Smooth muscle cell (in vitro differentiated cells): ENCODE measurements around the gene TBX4. TPM values are rescaled to one million over a fixed set of nuclear protein-coding genes. Genes with fewer than 3 reads are reported as not detected.
A peak's percentile ranks its signal among the peaks of the same experiment; 100 is the strongest.

Source experiments
- DNase-seq: peaks from one replicate; lab custom pipeline; 2025; ENCODE audit not compliant: unreplicated experiment; lab: John Stamatoyannopoulos, UW
- H2AFZ ChIP-seq: fragments of 200-600 bp; sonication (generic); 2 replicates; pipeline ENCODE4 v1.6.0; 2016; ENCODE audit warnings: antibody characterized with exemption, low read depth, mild to moderate bottlenecking
- H3F3A ChIP-seq: fragments of 200-600 bp; sonication (generic); 2 replicates; pipeline ENCODE4 v1.6.0; 2017; ENCODE audit warnings: antibody characterized with exemption, low read depth
- H3K27ac ChIP-seq: fragments of 200-600 bp; sonication (generic); 2 replicates; pipeline ENCODE4 v1.5.1; 2016; ENCODE audit warnings: low read depth, mild to moderate bottlenecking
- H3K27me3 ChIP-seq: fragments of 200-600 bp; sonication (generic); 2 replicates; pipeline ENCODE4 v1.6.1; 2016; ENCODE audit warnings: low read depth, mild to moderate bottlenecking
- H3K36me3 ChIP-seq: fragments of 200-600 bp; sonication (generic); 2 replicates; pipeline ENCODE4 v1.5.1; 2016; ENCODE audit warnings: low read depth
- H3K4me1 ChIP-seq: fragments of 200-600 bp; sonication (generic); 2 replicates; pipeline ENCODE4 v1.5.1; 2016; ENCODE audit warnings: low read depth
- H3K4me2 ChIP-seq: fragments of 200-600 bp; sonication (generic); 2 replicates; pipeline ENCODE4 v1.6.0; 2016; ENCODE audit warnings: mild to moderate bottlenecking
- H3K4me3 ChIP-seq: fragments of 200-600 bp; sonication (generic); 2 replicates; pipeline ENCODE4 v1.5.1; 2016; ENCODE audit warnings: mild to moderate bottlenecking
- H3K79me2 ChIP-seq: fragments of 200-600 bp; sonication (generic); 2 replicates; pipeline ENCODE4 v1.6.0; 2016; ENCODE audit warnings: low read depth, mild to moderate bottlenecking
- H3K9ac ChIP-seq: fragments of 200-600 bp; sonication (generic); 2 replicates; pipeline ENCODE4 v1.6.0; 2016; ENCODE audit warnings: low read depth
- H3K9me3 ChIP-seq: fragments of 200-600 bp; sonication (generic); replicated peaks from 2 replicates; pipeline ENCODE4 v1.5.1; 2016; ENCODE audit warnings: low read depth
- H4K20me1 ChIP-seq: fragments of 200-600 bp; sonication (generic); 2 replicates; pipeline ENCODE4 v1.6.0; 2016; ENCODE audit warnings: low read depth
- CTCF ChIP-seq: fragments of 200-600 bp; sonication (generic); IDR thresholded peaks from 2 replicates; pipeline ENCODE4 v1.5.1; 2017; ENCODE audit warnings: borderline replicate concordance, mild to moderate bottlenecking, antibody characterized with exemption; ENCODE audit not compliant: insufficient read depth, poor library complexity, severe bottlenecking
- WGBS: methylation state at CpG from one replicate; pipeline ENCODE4 v1.1.7; 2016; ENCODE audit warnings: low lambda C conversion rate; 5-methylcytosine and 5-hydroxymethylcytosine counted together
- polyA plus RNA-seq: library from polyadenylated mRNA; unstranded; fragments of >200 nt; fragmentation: Nextera tagmentation; extraction: Ambion mirVana; gene quantifications from 2 replicates; pipeline ENCODE4 v1.2.1, GENCODE V29; 2016
- total RNA-seq: library from RNA; depleted of rRNA; stranded (reverse); fragments of >200 nt; gene quantifications from 2 replicates; pipeline ENCODE4 v1.2.3, GENCODE V29; 2014

Gene TBX4
- total and polyA plus RNA-seq, 2 experiments from 2014 or later, result 14.1 to 22.7 TPM

- Histone ChIP-seq H3K79me2 (peaks cover 4% of the 10 kb centered on the region), H3K9me3 (no peaks in the 10 kb centered on the region), H4K20me1 (peaks cover under 1% of the 10 kb centered on the region), H3K4me3 (peak overlapping the region; percentile 82), H2AFZ (no peak overlapping the region), H3K27me3 (no peaks in the 10 kb centered on the region), H3F3A (peaks cover 23% of the 10 kb centered on the region), H3K4me1 (peaks cover 12% of the 10 kb centered on the region), H3K4me2 (peak overlapping the region; percentile 89), H3K36me3 (no peaks in the 10 kb centered on the region), H3K9ac (no peak overlapping the region), H3K27ac (no peak overlapping the region)
- no peak for TF ChIP-seq CTCF
- no peak for DNase-seq
- 92% methylated on average over 7 of the region's 8 CpGs for WGBS
These were observed 38.5 kb upstream of the TBX4 start for GRCh38 chr17:61413661-61414126.

GRCh38 chr17:61414141-61414935, 37.9 kb upstream of the TBX4 start:
- no peak for TF ChIP-seq CTCF
- peaks cover 4% of the 10 kb centered on the region for H3K79me2 ChIP-seq
- no peak overlapping the region for H3K9ac ChIP-seq
- H3K4me3 ChIP-seq, result no peak overlapping the region
- H4K20me1 ChIP-seq, result no peaks in the 10 kb centered on the region
- H3F3A ChIP-seq, result peaks cover 23% of the 10 kb centered on the region
- DNase-seq, result no peak
- H3K4me1 ChIP-seq, result peaks cover 8% of the 10 kb centered on the region
- H2AFZ ChIP-seq, result no peak overlapping the region
- no peaks in the 10 kb centered on the region for H3K36me3 ChIP-seq
- 63% methylated on average over 16 of the region's 16 CpGs for WGBS
- no peaks in the 10 kb centered on the region for H3K27me3 ChIP-seq
- H3K9me3 ChIP-seq, result no peaks in the 10 kb centered on the region
- H3K27ac ChIP-seq, result peak overlapping the region; percentile 58
- H3K4me2 ChIP-seq, result peak overlapping the region; percentile 89

GRCh38 chr17:61414936-61415251, 37.3 kb upstream of the TBX4 start:
- Histone ChIP-seq H3K4me3 (no peak overlapping the region), H3K79me2 (peaks cover 4% of the 10 kb centered on the region), H3K4me1 (peaks cover 8% of the 10 kb centered on the region), H4K20me1 (no peaks in the 10 kb centered on the region), H3K36me3 (no peaks in the 10 kb centered on the region), H3K4me2 (peak overlapping the region; percentile 89), H3K27ac (peak overlapping the region; percentile 58), H3K27me3 (no peaks in the 10 kb centered on the region), H3K9me3 (no peaks in the 10 kb centered on the region), H3F3A (peaks cover 22% of the 10 kb centered on the region), H2AFZ (no peak overlapping the region), H3K9ac (no peak overlapping the region)
- no peak for TF ChIP-seq CTCF
- WGBS, result 90% methylated on average over 5 of the region's 5 CpGs
- DNase-seq, result no peak
